HCT116 (cell line): ENCODE measurements around the gene TMEM182. TPM values are rescaled to one million over a fixed set of nuclear protein-coding genes. Genes with fewer than 3 reads are reported as not detected.
A peak's percentile ranks its signal among the peaks of the same experiment; 100 is the strongest.

Experiments
- ATAC-seq: fragments of 200-7000 bp; cut with Tn5 transposase; 2 replicates; pipeline ENCODE4 v1.9.1; 2020; ENCODE audit warnings: mild to moderate bottlenecking, moderate library complexity
- BruUV-seq: library from RNA; stranded (reverse); fragments of 400-500 nt; replicated peaks from 2 replicates; lab custom pipeline; 2021; lab: Mats Ljungman, UMichigan
- CTCF ChIA-PET: fragments of 300-600 bp; sonication (Branson Sonifier 250); formaldehyde crosslinking; loops from one replicate; lab custom pipeline; 2021; ENCODE audit warnings: antibody characterized with exemption; lab: Charles Lee
- POLR2A ChIA-PET: fragments of 300-600, 350-600 bp; sonication (Branson Sonifier 250); formaldehyde crosslinking; loops from one replicate; lab custom pipeline; 2021; ENCODE audit warnings: antibody characterized with exemption; lab: Charles Lee
- RAD21 ChIA-PET, 2 experiments: fragments of 300-600 bp; sonication (Branson Sonifier 250); formaldehyde crosslinking; loops; one replicate each; lab custom pipeline; 2023; ENCODE audit warnings: low total read pairs in 2 of 2; ENCODE audit not compliant: uncharacterized antibody in 2 of 2, unreplicated experiment in 2 of 2, low non-redundant PET in 1 of 2; lab: Charles Lee
- DNase-seq: peaks from one replicate; pipeline ENCODE4 v3.0.0-alpha.2; 2010; ENCODE audit warnings: low read depth, low spot score
- H2AFZ ChIP-seq: fragments of 200-600 bp; shearing (Covaris generic), sonication (generic); 2 replicates; pipeline ENCODE4 v1.6.1; 2017; ENCODE audit warnings: low read depth, mixed run types, mixed read lengths, antibody characterized with exemption, low read length; ENCODE audit not compliant: poor library complexity, severe bottlenecking
- H3K27ac ChIP-seq: 2 replicates; pipeline ENCODE4 v1.5.1; 2012; ENCODE audit warnings: low read depth, low read length
- H3K27me3 ChIP-seq: fragments of 200-600 bp; sonication (generic); 2 replicates; pipeline ENCODE4 v1.6.1; 2016; ENCODE audit warnings: mixed run types, low read length, mixed read lengths; ENCODE audit not compliant: insufficient read depth
- H3K36me3 ChIP-seq, 2 experiments: fragments of 200-500 bp in 1 of 2; fragments of 200-600 bp in 1 of 2; sonication (Bioruptor generic) in 1 of 2; sonication (generic) in 1 of 2; 2 replicates each; pipeline versions ENCODE4 v1.5.1 to v1.6.1; 2014 to 2016; ENCODE audit warnings: low read length in 2 of 2, inconsistent platforms in 1 of 2, mixed read lengths in 1 of 2, mixed run types in 1 of 2; ENCODE audit not compliant: insufficient read depth in 2 of 2, control insufficient read depth in 1 of 2
- H3K4me1 ChIP-seq, 2 experiments: fragments of 200-600 bp in 1 of 2; sonication (generic) in 1 of 2; 2 replicates each; pipeline versions ENCODE4 v1.5.1 to v1.6.1; 2012 to 2017; ENCODE audit warnings: low read length in 2 of 2, inconsistent platforms in 1 of 2, mild to moderate bottlenecking in 1 of 2, mixed read lengths in 1 of 2, mixed run types in 1 of 2, moderate library complexity in 1 of 2; ENCODE audit not compliant: insufficient read depth in 2 of 2, control insufficient read depth in 1 of 2
- H3K4me2 ChIP-seq: fragments of 200-600 bp; sonication (generic); 2 replicates; pipeline ENCODE4 v1.6.1; 2017; ENCODE audit warnings: mixed run types, low read length, mixed read lengths
- H3K4me3 ChIP-seq, 2 experiments: fragments of 200-600 bp in 1 of 2; sonication (generic) in 1 of 2; replicated peaks in 1 of 2; 2 replicates each; pipeline ENCODE4 v1.5.1; 2011 to 2016; ENCODE audit warnings: low read length in 2 of 2, control low read depth in 1 of 2, low read depth in 1 of 2, mild to moderate bottlenecking in 1 of 2, mixed read lengths in 1 of 2, mixed run types in 1 of 2
- H3K79me2 ChIP-seq: fragments of 200-600 bp; sonication (generic); 2 replicates; pipeline ENCODE4 v1.6.1; 2017; ENCODE audit warnings: mild to moderate bottlenecking, mixed run types, low read length, moderate library complexity, mixed read lengths; ENCODE audit not compliant: insufficient read depth
- H3K9ac ChIP-seq: fragments of 200-600 bp; sonication (generic); 2 replicates; pipeline ENCODE4 v1.6.1; 2016; ENCODE audit warnings: low read length, mixed read lengths
- H3K9me2 ChIP-seq: fragments of 200-600 bp; sonication (generic), shearing (Covaris generic); 2 replicates; pipeline ENCODE4 v1.6.1; 2017; ENCODE audit warnings: mixed run types, mild to moderate bottlenecking, moderate library complexity; ENCODE audit not compliant: insufficient read depth
- H3K9me3 ChIP-seq, 2 experiments: fragments of 200-500 bp in 1 of 2; fragments of 200-600 bp in 1 of 2; sonication (Bioruptor generic) in 1 of 2; sonication (generic) in 1 of 2; 2 replicates each; pipeline ENCODE4 v1.6.1; 2014 to 2017; ENCODE audit warnings: low read length in 2 of 2, mixed read lengths in 2 of 2, inconsistent platforms in 1 of 2, low read depth in 1 of 2, mild to moderate bottlenecking in 1 of 2, mixed run types in 1 of 2, moderate library complexity in 1 of 2; ENCODE audit not compliant: control insufficient read depth in 1 of 2, insufficient read depth in 1 of 2
- H4K20me1 ChIP-seq: fragments of 200-600 bp; sonication (generic), shearing (Covaris generic); 2 replicates; pipeline ENCODE4 v1.6.1; 2017; ENCODE audit warnings: mixed run types, mild to moderate bottlenecking, moderate library complexity; ENCODE audit not compliant: insufficient read depth
- CBX3 ChIP-seq: IDR thresholded peaks from 2 replicates; pipeline ENCODE4 v1.6.1; 2012; ENCODE audit warnings: low read depth
- EGR1 ChIP-seq: IDR thresholded peaks from 2 replicates; pipeline ENCODE4 v1.6.1; 2012; ENCODE audit warnings: low read depth
- ELF1 ChIP-seq: IDR thresholded peaks from 2 replicates; pipeline ENCODE4 v1.6.1; 2012; ENCODE audit warnings: low read depth, borderline replicate concordance
- EZH2 ChIP-seq: fragments of 200-600 bp; sonication (generic); IDR thresholded peaks from 2 replicates; pipeline ENCODE4 v1.6.1; 2017; ENCODE audit warnings: antibody characterized with exemption, mixed run types
- EZH2phosphoT487 ChIP-seq: fragments of 200-600 bp; IDR thresholded peaks from 2 replicates; pipeline ENCODE4 v1.6.1; 2018; ENCODE audit warnings: antibody characterized with exemption, borderline replicate concordance
- FOSL1 ChIP-seq: IDR thresholded peaks from 2 replicates; pipeline ENCODE4 v1.6.1; 2012; ENCODE audit warnings: low read depth
- JUND ChIP-seq: IDR thresholded peaks from 2 replicates; pipeline ENCODE4 v1.6.1; 2012
- MAX ChIP-seq: IDR thresholded peaks from 2 replicates; pipeline ENCODE4 v1.6.1; 2012
- RAD21 ChIP-seq: IDR thresholded peaks from 2 replicates; pipeline ENCODE4 v1.6.1; 2012; ENCODE audit warnings: low read depth, mild to moderate bottlenecking
- REST ChIP-seq: IDR thresholded peaks from 2 replicates; pipeline ENCODE4 v1.6.1; 2012; ENCODE audit warnings: low read depth
- SIN3A ChIP-seq: IDR thresholded peaks from 2 replicates; pipeline ENCODE4 v1.6.1; 2012; ENCODE audit warnings: low read depth
- SRF ChIP-seq: IDR thresholded peaks from 2 replicates; pipeline ENCODE4 v1.6.1; 2012; ENCODE audit warnings: low read depth
- ZFX ChIP-seq: fragments of 450-650 bp; IDR thresholded peaks from 2 replicates; pipeline ENCODE4 v1.6.1; 2017
- intact Hi-C: fragments of 100-400 bp; cut with micrococcal nuclease; formaldehyde crosslinking; loops from 2 replicates; pipeline ENCODE4 v1.10.0; 2022
- total RNA-seq: library from RNA; stranded (reverse); gene quantifications from one replicate; pipeline ENCODE4 v1.2.1, GENCODE V29; 2021; ENCODE audit not compliant: unreplicated experiment
- TF ChIP-seq, protein P1 (sequence below): IDR thresholded peaks from 2 replicates; pipeline ENCODE4 v1.6.1; 2012

The TMEM182 gene
- total RNA-seq, 1 experiment from 2014 or later = 8.4 TPM

DNA sequence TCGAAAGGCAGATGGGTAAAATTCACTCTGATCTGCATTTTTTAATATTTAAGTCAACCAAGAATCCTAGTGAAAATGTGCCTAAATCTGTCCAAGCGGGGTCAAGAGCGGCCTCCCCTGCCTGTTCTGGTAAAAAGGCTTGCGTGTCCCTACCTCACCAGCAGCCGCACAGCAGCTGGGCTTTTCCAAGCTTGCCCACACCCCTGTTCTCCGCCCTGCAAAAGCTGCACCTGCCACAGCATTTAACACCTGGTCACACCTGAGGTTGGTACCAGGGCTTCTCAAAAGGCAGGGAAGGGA lies 25.8 kb upstream of the TMEM182 start:
- Histone ChIP-seq H3K9me2 (no peaks in the 10 kb centered on the region), H3K27ac (peak overlapping the region; percentile 53; the same call in 1 of the 2 replicates), H3K4me3 (peak overlapping the region; percentile 87 to 90), H3K27me3 (no peaks in the 10 kb centered on the region), H2AFZ (no peak overlapping the region), H3K79me2 (peaks cover 32% of the 10 kb centered on the region), H3K9me3 (no peaks in the 10 kb centered on the region), H3K9ac (peak overlapping the region; percentile 61), H4K20me1 (no peaks in the 10 kb centered on the region), H3K36me3 (peaks cover 1 to 5% of the 10 kb centered on the region in 2 experiments; a peak in 2 of 4 replicates), H3K4me1 (peaks cover 7 to 18% of the 10 kb centered on the region in 2 experiments; a peak in 3 of 4 replicates), H3K4me2 (peak overlapping the region; percentile 92)
- intact Hi-C loops = no loop called here
- ChIA-PET POLR2A (interaction anchor here (1.5 kb wide), 1 partner anchor 10 kb away, joined by 4 read pairs; no protein-coding TSS in a partner anchor), CTCF (interaction anchor here (1.1 to 4.3 kb wide), 2 partner anchors 17 to 70 kb away, joined by 3 to 34 read pairs; no protein-coding TSS in a partner anchor), RAD21 (no interaction called here)
- TF ChIP-seq MAX = peak; percentile 23; the same call in 1 of the 2 replicates
- no peak for TF ChIP-seq EZH2phosphoT487
- no TSS peak for BruUV-seq
- DNase-seq (no peak), ATAC-seq (peak; percentile 61)

DNA sequence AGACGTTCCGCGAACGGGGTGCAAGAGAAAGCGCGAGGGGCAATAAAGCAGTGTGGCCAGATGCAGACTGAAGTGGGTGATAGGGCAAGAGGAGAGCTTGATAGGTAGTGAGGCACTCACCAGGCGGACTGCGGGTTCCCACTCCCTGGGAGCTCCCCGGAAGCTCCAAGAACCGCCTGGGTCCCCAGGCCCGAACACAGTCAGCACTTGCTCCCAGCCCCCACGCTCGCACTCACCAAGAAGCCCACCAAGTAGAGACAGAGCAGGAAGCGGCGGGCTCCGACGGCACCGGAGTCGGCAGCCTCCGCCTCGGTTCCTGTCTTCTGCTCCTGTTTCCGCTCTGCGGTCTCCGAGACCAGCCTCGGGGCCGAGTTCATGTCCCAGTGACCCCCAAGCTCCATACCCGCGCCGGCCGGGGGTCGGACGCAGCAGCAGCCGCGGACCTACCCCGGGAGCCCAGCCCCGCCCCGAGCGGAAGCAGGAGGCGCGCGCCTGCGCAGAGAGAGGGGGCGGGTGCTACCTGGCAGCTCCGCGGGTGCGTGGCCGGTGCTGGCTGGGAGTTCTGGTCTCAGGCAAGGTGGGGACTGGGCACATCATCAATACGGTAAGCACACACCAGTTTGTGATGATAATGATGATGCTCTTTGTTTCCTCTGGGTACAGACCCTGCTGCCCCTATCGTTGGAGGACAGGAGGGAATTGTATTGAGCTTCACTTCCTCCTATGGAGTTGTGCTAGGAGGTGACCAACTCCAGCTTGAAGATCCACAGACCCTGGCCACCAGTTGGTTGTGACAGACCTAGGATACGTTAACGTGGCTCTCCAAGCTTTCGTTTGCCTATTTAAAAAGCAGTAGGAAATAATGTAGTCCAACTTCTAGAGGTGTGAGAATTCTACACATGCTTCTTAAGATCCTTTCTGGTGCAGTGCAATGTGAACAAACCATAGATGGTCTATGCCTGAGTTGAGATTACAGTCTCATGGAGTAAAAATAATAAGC lies 25.1 kb upstream of the TMEM182 start:
- intact Hi-C loops = no loop called here
- TF ChIP-seq SIN3A (peak; percentile 68), SRF (no peak), FOSL1 (no peak), EGR1 (0 out of 2 replicates have a peak, but pooled peaks have one; percentile 10), JUND (no peak), ZFX (no peak), RAD21 (no peak), REST (no peak), MAX (peak; percentile 79), ELF1 (0 out of 2 replicates have a peak, but pooled peaks have one; percentile 32), CBX3 (no peak), EZH2phosphoT487 (no peak), EZH2 (no peak)
- TF ChIP-seq, protein P1, sequence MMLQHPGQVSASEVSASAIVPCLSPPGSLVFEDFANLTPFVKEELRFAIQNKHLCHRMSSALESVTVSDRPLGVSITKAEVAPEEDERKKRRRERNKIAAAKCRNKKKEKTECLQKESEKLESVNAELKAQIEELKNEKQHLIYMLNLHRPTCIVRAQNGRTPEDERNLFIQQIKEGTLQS = no peak

More for the DNA sequence above, 25.1 kb upstream of the TMEM182 start:
- peak overlapping the region; percentile 87 to 90 for H3K4me3 ChIP-seq
- no peaks in the 10 kb centered on the region for H3K9me3 ChIP-seq
- CTCF ChIA-PET = interaction anchor here (1.1 to 4.3 kb wide), 2 partner anchors 16 to 69 kb away, joined by 3 to 34 read pairs; no protein-coding TSS in a partner anchor
- peaks cover 32% of the 10 kb centered on the region for H3K79me2 ChIP-seq
- H3K4me2 ChIP-seq = peak overlapping the region; percentile 92
- H3K27me3 ChIP-seq = no peaks in the 10 kb centered on the region
- peaks cover 0 to 2% of the 10 kb centered on the region in 2 experiments; a peak in 1 of 4 replicates for H3K36me3 ChIP-seq
- DNase-seq = peak; percentile 47
- no peaks in the 10 kb centered on the region for H4K20me1 ChIP-seq
- RAD21 ChIA-PET = interaction anchor here (0.6 to 0.7 kb wide), 2 partner anchors 10 to 142 kb away, joined by 3 read pairs; no protein-coding TSS in a partner anchor
- peak overlapping the region; percentile 61 for H3K9ac ChIP-seq
- TSS peak; percentile 86 for BruUV-seq
- POLR2A ChIA-PET = interaction anchor here (1.5 kb wide), 1 partner anchor 11 kb away, joined by 4 read pairs; no protein-coding TSS in a partner anchor
- H3K4me1 ChIP-seq = peaks cover 7 to 18% of the 10 kb centered on the region in 2 experiments; a peak in 3 of 4 replicates
- H3K27ac ChIP-seq = peak overlapping the region; percentile 53; the same call in 1 of the 2 replicates
- peak overlapping the region; percentile 84 for H2AFZ ChIP-seq
- ATAC-seq = peak; percentile 96
- H3K9me2 ChIP-seq = no peaks in the 10 kb centered on the region
